ENCODE data around the gene MDK. TPM values are rescaled to one million over a fixed set of nuclear protein-coding genes. Genes with fewer than 3 reads are reported as not detected.

The MDK gene
- total RNA-seq, 4 donors from 2014 or later, result 22.3 to 340 (median 205) TPM

DNA sequence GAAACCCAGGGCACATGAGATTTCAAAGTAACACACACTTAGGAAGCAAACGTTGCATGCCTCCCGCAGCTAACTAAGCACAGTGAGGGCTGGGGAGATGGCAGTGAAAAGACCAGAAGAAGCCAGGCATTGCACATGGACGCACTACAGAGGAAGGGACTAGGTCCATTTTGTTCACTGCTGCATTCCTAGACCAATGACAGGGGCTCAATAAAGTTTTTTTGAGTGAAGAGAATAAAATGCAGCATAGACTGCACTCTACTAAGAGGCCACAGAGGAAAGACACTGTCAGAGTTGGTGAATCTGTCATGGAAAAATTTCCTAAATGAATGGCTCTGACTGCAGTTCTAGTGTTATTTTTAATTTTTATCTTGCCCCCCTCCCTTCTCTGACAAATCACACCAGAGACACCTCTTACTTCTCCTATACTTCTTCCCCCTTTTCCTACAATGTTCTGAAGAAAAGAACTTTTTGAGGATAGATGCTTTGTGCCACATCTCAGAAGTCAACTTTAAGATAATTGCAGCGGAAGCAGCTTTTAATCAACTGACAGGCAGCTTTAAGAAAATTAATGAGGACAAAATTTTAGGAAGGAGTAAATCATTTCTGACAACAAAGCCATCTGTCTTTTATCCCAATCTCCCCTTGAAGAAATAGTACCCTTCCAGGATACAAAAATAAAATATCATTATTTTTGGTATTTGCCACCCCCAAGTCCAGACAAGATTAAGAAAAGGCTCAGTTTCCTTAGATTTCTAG, 44.9 kb downstream of the MDK start:
- Histone ChIP-seq H3K27me3 (no peaks in the 10 kb centered on the region), H3K36me3 (peaks cover 0 to 41% (median 0%) of the 10 kb centered on the region in 3 donors)
- no peak for DNase-seq

GRCh38 chr11:46427364-46427763, 45.9 kb downstream of the MDK start:
- TF ChIP-seq, protein P1, sequence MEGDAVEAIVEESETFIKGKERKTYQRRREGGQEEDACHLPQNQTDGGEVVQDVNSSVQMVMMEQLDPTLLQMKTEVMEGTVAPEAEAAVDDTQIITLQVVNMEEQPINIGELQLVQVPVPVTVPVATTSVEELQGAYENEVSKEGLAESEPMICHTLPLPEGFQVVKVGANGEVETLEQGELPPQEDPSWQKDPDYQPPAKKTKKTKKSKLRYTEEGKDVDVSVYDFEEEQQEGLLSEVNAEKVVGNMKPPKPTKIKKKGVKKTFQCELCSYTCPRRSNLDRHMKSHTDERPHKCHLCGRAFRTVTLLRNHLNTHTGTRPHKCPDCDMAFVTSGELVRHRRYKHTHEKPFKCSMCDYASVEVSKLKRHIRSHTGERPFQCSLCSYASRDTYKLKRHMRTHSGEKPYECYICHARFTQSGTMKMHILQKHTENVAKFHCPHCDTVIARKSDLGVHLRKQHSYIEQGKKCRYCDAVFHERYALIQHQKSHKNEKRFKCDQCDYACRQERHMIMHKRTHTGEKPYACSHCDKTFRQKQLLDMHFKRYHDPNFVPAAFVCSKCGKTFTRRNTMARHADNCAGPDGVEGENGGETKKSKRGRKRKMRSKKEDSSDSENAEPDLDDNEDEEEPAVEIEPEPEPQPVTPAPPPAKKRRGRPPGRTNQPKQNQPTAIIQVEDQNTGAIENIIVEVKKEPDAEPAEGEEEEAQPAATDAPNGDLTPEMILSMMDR (IDR thresholded peaks at IDR 0.05), result no peak
- TF ChIP-seq POLR2A (IDR thresholded peaks at IDR 0.05), result no peak
- H3K27ac ChIP-seq, result no peak overlapping the region
- H3K9me3 ChIP-seq, result no peaks in the 10 kb centered on the region
- peaks cover 0 to 47% (median 0%) of the 10 kb centered on the region in 3 donors for H3K36me3 ChIP-seq
- peaks cover 0 to 7% (median 0%) of the 10 kb centered on the region in 4 donors for H3K4me1 ChIP-seq
- no peaks in the 10 kb centered on the region for H3K27me3 ChIP-seq
- H3K4me3 ChIP-seq, result no peak overlapping the region
- DNase-seq, result no peak

More for the DNA sequence above, 44.9 kb downstream of the MDK start:
- Histone ChIP-seq H3K27ac (no peak overlapping the region), H3K4me1 (peaks cover 0 to 9% (median 0%) of the 10 kb centered on the region in 4 donors), H3K4me3 (no peak overlapping the region), H3K9me3 (no peaks in the 10 kb centered on the region)
- TF ChIP-seq, protein P1 (IDR thresholded peaks at IDR 0.05), result no peak
- no peak for TF ChIP-seq POLR2A (IDR thresholded peaks at IDR 0.05)

DNA sequence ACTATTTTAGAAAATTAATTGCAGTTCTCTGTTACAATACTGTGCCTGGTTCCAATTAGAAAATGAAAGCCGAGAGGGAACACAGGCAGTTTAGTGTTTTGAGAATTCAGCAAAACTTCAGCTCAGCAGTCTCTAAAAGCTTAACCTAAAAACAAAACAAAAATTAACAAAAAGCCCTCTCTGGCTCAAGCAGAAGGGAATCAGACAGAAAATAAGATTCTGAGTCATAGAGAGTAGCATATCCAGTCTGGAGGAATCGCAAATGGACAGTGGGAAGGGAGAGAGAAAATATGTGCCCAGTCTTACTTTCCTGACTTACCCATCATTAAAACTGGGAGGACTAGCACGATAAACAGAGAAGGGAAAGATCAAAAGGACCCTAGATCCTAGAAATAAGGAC, 48.2 kb downstream of the MDK start:
- H3K27ac ChIP-seq, result no peak overlapping the region
- no peaks in the 10 kb centered on the region for H3K4me1 ChIP-seq
- H3K27me3 ChIP-seq, result no peaks in the 10 kb centered on the region
- H3K9me3 ChIP-seq, result no peaks in the 10 kb centered on the region
- H3K36me3 ChIP-seq, result peaks cover 0 to 68% (median 0%) of the 10 kb centered on the region in 3 donors
- no peak for DNase-seq
- no peak overlapping the region for H3K4me3 ChIP-seq
- TF ChIP-seq, protein P1 (IDR thresholded peaks at IDR 0.05), result no peak
- no peak for TF ChIP-seq POLR2A (IDR thresholded peaks at IDR 0.05)

GRCh38 chr11:46431211-46431610, 49.7 kb downstream of the MDK start:
- Histone ChIP-seq H3K4me3 (no peak overlapping the region), H3K4me1 (no peaks in the 10 kb centered on the region), H3K9me3 (no peaks in the 10 kb centered on the region), H3K36me3 (peaks cover 0 to 67% (median 0%) of the 10 kb centered on the region in 3 donors), H3K27me3 (no peaks in the 10 kb centered on the region), H3K27ac (no peak overlapping the region)
- DNase-seq, result no peak
- TF ChIP-seq, protein P1 (IDR thresholded peaks at IDR 0.05), result no peak
- no peak for TF ChIP-seq POLR2A (IDR thresholded peaks at IDR 0.05)

Small RNA genes within 50 kb of the gene (small RNA-seq; reads per million reads assigned to genes)
- gene MIR4688, result 0 to 0.06 reads per million in 2 donors

Other genes starting within 250 kb of the MDK start
- 10 to 100 TPM; 13.2 to 50.6 (median 30.3) TPM for gene CREB3L1, start 104.0 kb upstream of the MDK start, total RNA-seq
- gene DGKZ, start 34.2 kb upstream of the MDK start, total RNA-seq, result 100 to 1,000 TPM; 104 to 270 (median 200) TPM
- gene CHRM4, start 10.1 kb downstream of the MDK start, total RNA-seq, result 10 to 100 TPM; 11.5 to 16.5 (median 13.0) TPM
- 10 to 100 TPM; 28.9 to 61.6 (median 41.6) TPM for gene AMBRA1, start 212.4 kb downstream of the MDK start, total RNA-seq
- 1 to 10 TPM; 3.3 to 4.4 (median 4.1) TPM for gene HARBI1, start 235.6 kb downstream of the MDK start, total RNA-seq
- 100 to 1,000 TPM in 2 of 4 donors, 10 to 100 TPM in 2; 86.5 to 119 (median 106) TPM for gene ATG13, start 235.9 kb downstream of the MDK start, total RNA-seq

All from Peyer's patch (tissue), 4 donors.